ENCODE data around the gene DECR2.
A peak's percentile ranks its signal among the peaks of the same experiment; 100 is the strongest.
"Not testable (repeated sequence)": the region's sequence is repeated elsewhere in the genome, so short reads cannot be mapped to it uniquely, and the experiment has no call there.

Gene DECR2

GRCh38 chr16:367333-367903 lies 34.3 kb upstream of the DECR2 start:
- no peak for DNase-seq

GRCh38 chr16:368388-369158 lies 33.1 kb upstream of the DECR2 start:
- no peak for DNase-seq

- DNase-seq = no peak
These were observed 32.3 kb upstream of the DECR2 start for GRCh38 chr16:369275-369865.

- DNase-seq = no peak
These were observed 31.7 kb upstream of the DECR2 start for GRCh38 chr16:369866-370436.

- DNase-seq = peak; percentile 91
These were observed 31.2 kb upstream of the DECR2 start, which contains the start of gene MRPL28 for GRCh38 chr16:370443-370842. TSS of gene MRPL28 (minus strand) at chr16:370538. CDS start at chr16:370218, 320 bp downstream.

GRCh38 chr16:370979-371514 lies 30.6 kb upstream of the DECR2 start:
- no peak for DNase-seq

- no peak for DNase-seq
These were observed 30.0 kb upstream of the DECR2 start for GRCh38 chr16:371515-372301.

GRCh38 chr16:372302-372983 lies 29.2 kb upstream of the DECR2 start:
- DNase-seq = no peak

GRCh38 chr16:373020-373598 lies 28.6 kb upstream of the DECR2 start:
- no peak for DNase-seq

- no peak for DNase-seq
These were observed 27.7 kb upstream of the DECR2 start for GRCh38 chr16:373848-374615.

- DNase-seq = no peak
These were observed 27.1 kb upstream of the DECR2 start for GRCh38 chr16:374616-374926.

- no peak for DNase-seq
These were observed 26.5 kb upstream of the DECR2 start for GRCh38 chr16:375212-375611.

- no peak for DNase-seq
These were observed 25.5 kb upstream of the DECR2 start for GRCh38 chr16:375927-376816.

- no peak for DNase-seq
These were observed 24.8 kb upstream of the DECR2 start for GRCh38 chr16:376817-377418.

- no peak for DNase-seq
These were observed 24.2 kb upstream of the DECR2 start for GRCh38 chr16:377419-377951.

GRCh38 chr16:378113-378820 lies 23.4 kb upstream of the DECR2 start:
- DNase-seq = not testable (repeated sequence)

- DNase-seq = no peak
These were observed 22.9 kb upstream of the DECR2 start for GRCh38 chr16:378821-379182.

- DNase-seq = no peak
These were observed 22.3 kb upstream of the DECR2 start for GRCh38 chr16:379183-379960.
